CD4-positive, alpha-beta memory T cell (primary cell): ENCODE measurements around the gene FBXO10. TPM values are rescaled to one million over a fixed set of nuclear protein-coding genes. Genes with fewer than 3 reads are reported as not detected.

Source experiments
- CTCF ChIA-PET: fragments of 350-600 bp; sonication (Branson Sonifier 250); formaldehyde crosslinking; loops from one replicate; lab custom pipeline; 2021; ENCODE audit warnings: inconsistent platforms; ENCODE audit not compliant: partially characterized antibody; lab: Charles Lee
- POLR2A ChIA-PET: fragments of 350-600 bp; sonication (Branson Sonifier 250); formaldehyde crosslinking; loops from one replicate; lab custom pipeline; 2021; ENCODE audit not compliant: partially characterized antibody; lab: Charles Lee
- DNase-seq, 5 donors: peaks; one replicate each; pipeline versions ENCODE4 v3.0.0 to v3.0.0-alpha.2; 2020 to 2022; ENCODE audit warnings: mixed read lengths in 1 of 5
- H3K27ac ChIP-seq: one replicate; pipeline ENCODE4 v1.7.0; 2013; ENCODE audit warnings: low read depth, low read length
- H3K27me3 ChIP-seq: 2 replicates; pipeline ENCODE4 v1.7.0; 2013; ENCODE audit warnings: mild to moderate bottlenecking, low read length, moderate library complexity; ENCODE audit not compliant: insufficient read depth
- H3K36me3 ChIP-seq: 2 replicates; pipeline ENCODE4 v1.7.0; 2013; ENCODE audit warnings: mild to moderate bottlenecking, low read length, moderate library complexity; ENCODE audit not compliant: insufficient read depth
- H3K4me1 ChIP-seq: 2 replicates; pipeline ENCODE4 v1.7.0; 2013; ENCODE audit warnings: mild to moderate bottlenecking, low read length, moderate library complexity; ENCODE audit not compliant: insufficient read depth
- H3K4me3 ChIP-seq, 2 donors: one replicate each; pipeline ENCODE4 v1.7.0; 2013; ENCODE audit warnings: low read length in 2 of 2, mild to moderate bottlenecking in 1 of 2
- H3K9me3 ChIP-seq, 2 donors: one replicate each; pipeline ENCODE4 v1.7.0; 2013; ENCODE audit warnings: low read length in 2 of 2, control low read depth in 1 of 2; ENCODE audit not compliant: control insufficient read depth in 1 of 2
- H3K27ac Mint-ChIP-seq, 7 donors: one replicate each; pipeline ENCODE4 v1.8.0; 2020 to 2021; ENCODE audit warnings: mixed read lengths in 7 of 7, mild to moderate bottlenecking in 6 of 7, inconsistent platforms in 3 of 7, moderate library complexity in 3 of 7
- H3K27me3 Mint-ChIP-seq, 2 donors: one replicate each; pipeline ENCODE4 v1.8.0; 2020 to 2021; ENCODE audit warnings: mixed read lengths in 2 of 2
- H3K36me3 Mint-ChIP-seq, 2 donors: one replicate each; pipeline ENCODE4 v1.8.0; 2020 to 2021; ENCODE audit warnings: mixed read lengths in 2 of 2, inconsistent platforms in 1 of 2, mild to moderate bottlenecking in 1 of 2
- H3K4me1 Mint-ChIP-seq, 4 donors: one replicate each; pipeline ENCODE4 v1.8.0; 2020 to 2021; ENCODE audit warnings: mixed read lengths in 4 of 4, mild to moderate bottlenecking in 1 of 4
- H3K4me3 Mint-ChIP-seq, 8 donors: one replicate each; pipeline ENCODE4 v1.8.0; 2020 to 2021; ENCODE audit warnings: mixed read lengths in 8 of 8, mild to moderate bottlenecking in 7 of 8, moderate library complexity in 6 of 8, inconsistent platforms in 3 of 8
- H3K9me3 Mint-ChIP-seq, 8 donors: one replicate each; pipeline ENCODE4 v1.8.0; 2020 to 2021; ENCODE audit warnings: mixed read lengths in 8 of 8, mild to moderate bottlenecking in 5 of 8, inconsistent platforms in 3 of 8, moderate library complexity in 1 of 8
- intact Hi-C: fragments of 100-400 bp; cut with micrococcal nuclease; formaldehyde crosslinking; loops from one replicate; pipeline ENCODE4 v1.15.1; 2023
- polyA plus RNA-seq, 2 donors: library from polyadenylated mRNA; unstranded; fragments of 300-500 nt; fragmentation: Illumina TruSeq; gene quantifications; one replicate each; pipeline ENCODE4 v1.2.3, GENCODE V29; 2021
- total RNA-seq, 2 experiments: library from RNA; stranded (reverse); gene quantifications; one replicate each; pipeline ENCODE4 v1.2.3, GENCODE V29; 2021

The FBXO10 gene
- total and polyA plus RNA-seq, 4 experiments from 2014 or later: 3.2 to 6.1 (median 5.2) TPM

DNA sequence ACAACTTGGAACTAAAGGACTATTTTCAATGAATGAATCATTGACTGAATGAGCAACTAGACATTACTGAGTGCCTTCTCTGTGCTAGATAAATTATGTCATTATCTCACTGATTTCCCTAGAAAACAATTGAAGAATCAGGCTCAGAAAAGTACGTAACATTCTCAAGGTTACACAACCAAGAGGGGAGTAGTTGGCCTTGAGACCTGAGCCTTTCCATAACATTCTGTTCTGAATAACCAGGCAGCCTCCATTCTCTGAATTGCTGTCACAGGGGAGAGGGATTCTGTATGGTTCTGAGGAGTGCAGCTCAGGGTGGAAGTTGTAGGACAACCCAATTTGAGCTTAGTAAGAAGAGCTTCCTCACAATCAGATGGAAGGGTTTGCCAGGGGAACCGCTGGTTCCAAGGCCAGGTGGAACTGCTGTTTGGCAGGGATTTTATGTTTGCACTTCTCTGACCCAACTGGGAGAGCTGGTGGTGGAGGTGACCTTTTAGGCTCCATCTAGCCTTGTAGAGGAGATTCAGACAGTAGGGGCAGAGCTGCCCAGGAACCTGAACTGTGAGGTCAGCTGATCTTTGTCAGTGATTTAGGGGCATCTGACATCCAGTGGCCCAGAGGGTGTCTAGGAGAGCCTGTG is 74.1 kb downstream of the FBXO10 start:
- ChIA-PET POLR2A (no interaction called here), CTCF (no interaction called here)
- no peaks in the 10 kb centered on the region for H3K9me3 ChIP-seq
- no peak overlapping the region for H3K4me3 ChIP-seq
- no peaks in the 10 kb centered on the region for H3K27me3 Mint-ChIP-seq
- intact Hi-C loops: no loop called here
- H3K4me3 Mint-ChIP-seq: no peak overlapping the region
- peaks cover 53 to 76% of the 10 kb centered on the region in 2 donors for H3K36me3 Mint-ChIP-seq
- no peaks in the 10 kb centered on the region for H3K9me3 Mint-ChIP-seq
- DNase-seq: no peak
- H3K4me1 Mint-ChIP-seq: peaks cover 16 to 41% (median 27%) of the 10 kb centered on the region in 4 donors
- peaks cover 54% of the 10 kb centered on the region for H3K36me3 ChIP-seq
- H3K4me1 ChIP-seq: peaks cover 15% of the 10 kb centered on the region
- peak overlapping the region in 6 of 7 donors; percentile 66 to 98 (median 91) for H3K27ac Mint-ChIP-seq
- H3K27ac ChIP-seq: no peak overlapping the region
- no peaks in the 10 kb centered on the region for H3K27me3 ChIP-seq

DNA sequence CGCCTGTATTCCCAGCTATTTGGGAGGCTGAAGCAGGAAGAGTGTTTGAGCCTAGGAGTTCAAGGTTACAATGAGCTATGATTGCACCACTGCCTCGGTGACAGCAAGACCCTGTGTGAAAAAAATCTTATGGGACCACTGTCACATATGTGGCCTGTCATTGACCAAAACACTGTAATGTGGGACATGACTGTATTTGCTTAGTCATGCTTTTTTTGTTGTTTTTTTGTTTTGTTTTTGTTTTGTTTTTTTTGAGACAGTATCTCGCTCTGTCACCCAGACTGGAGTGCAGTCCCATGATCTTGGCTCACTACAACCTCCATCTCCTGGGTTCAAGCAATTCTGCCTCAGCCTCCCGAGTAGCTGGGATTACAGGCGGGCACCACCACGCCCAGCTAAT is 76.9 kb downstream of the FBXO10 start:
- Histone ChIP-seq H3K4me3 (no peak overlapping the region), H3K4me1 (peaks cover 8% of the 10 kb centered on the region), H3K27ac (no peak overlapping the region), H3K36me3 (peaks cover 71% of the 10 kb centered on the region), H3K9me3 (no peaks in the 10 kb centered on the region), H3K27me3 (no peaks in the 10 kb centered on the region)
- H3K4me3 Mint-ChIP-seq: no peak overlapping the region
- H3K27me3 Mint-ChIP-seq: no peaks in the 10 kb centered on the region
- H3K36me3 Mint-ChIP-seq: peaks cover 71 to 87% of the 10 kb centered on the region in 2 donors
- ChIA-PET CTCF (no interaction called here), POLR2A (interaction anchor here (0.9 to 1.4 kb wide), 2 partner anchors 12 to 33 kb away, joined by 3 read pairs; partner anchors contain the start of gene ZBTB5)
- intact Hi-C loops: no loop called here
- no peak for DNase-seq
- H3K27ac Mint-ChIP-seq: peak overlapping the region in 3 of 7 donors; percentile 12 to 53 (median 43)
- no peaks in the 10 kb centered on the region for H3K9me3 Mint-ChIP-seq
- peaks cover 12 to 25% (median 19%) of the 10 kb centered on the region in 4 donors for H3K4me1 Mint-ChIP-seq

DNA sequence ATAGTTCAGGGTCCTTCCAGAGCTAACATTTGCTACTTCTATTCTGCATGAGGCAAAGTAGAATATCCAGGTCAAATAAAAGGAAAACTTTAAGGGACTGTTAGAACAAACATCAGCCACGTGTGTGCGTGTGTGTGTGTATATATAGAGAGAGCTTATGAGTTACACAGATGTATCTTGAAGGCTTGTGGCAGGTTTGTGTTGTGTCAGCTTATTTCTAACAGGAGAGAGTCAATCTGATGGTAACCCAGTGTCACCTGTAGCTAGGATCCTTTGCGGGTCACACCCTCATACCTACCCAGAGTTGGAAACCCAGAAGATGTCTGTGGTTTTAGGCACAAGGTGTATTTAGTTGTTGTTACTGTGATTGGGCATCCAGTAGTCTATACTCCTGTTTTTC is 77.7 kb downstream of the FBXO10 start:
- Mint-ChIP-seq H3K4me3 (no peak overlapping the region), H3K27me3 (no peaks in the 10 kb centered on the region), H3K27ac (peak overlapping the region in 1 of 7 donors; percentile 59), H3K36me3 (peaks cover 68 to 87% of the 10 kb centered on the region in 2 donors), H3K9me3 (no peaks in the 10 kb centered on the region), H3K4me1 (peaks cover 6 to 17% (median 12%) of the 10 kb centered on the region in 4 donors)
- H3K4me1 ChIP-seq: peaks cover 5% of the 10 kb centered on the region
- peaks cover 78% of the 10 kb centered on the region for H3K36me3 ChIP-seq
- ChIA-PET CTCF (interaction anchor here (0.9 kb wide), 1 partner anchor 10 kb away, joined by 3 read pairs; no protein-coding TSS in a partner anchor), POLR2A (interaction anchor here (1.4 kb wide), 1 partner anchor 32 kb away, joined by 3 read pairs; the partner anchor contains the start of gene ZBTB5)
- intact Hi-C loops: no loop called here
- DNase-seq: no peak
- no peaks in the 10 kb centered on the region for H3K9me3 ChIP-seq
- no peak overlapping the region for H3K27ac ChIP-seq
- H3K27me3 ChIP-seq: no peaks in the 10 kb centered on the region
- H3K4me3 ChIP-seq: no peak overlapping the region

DNA sequence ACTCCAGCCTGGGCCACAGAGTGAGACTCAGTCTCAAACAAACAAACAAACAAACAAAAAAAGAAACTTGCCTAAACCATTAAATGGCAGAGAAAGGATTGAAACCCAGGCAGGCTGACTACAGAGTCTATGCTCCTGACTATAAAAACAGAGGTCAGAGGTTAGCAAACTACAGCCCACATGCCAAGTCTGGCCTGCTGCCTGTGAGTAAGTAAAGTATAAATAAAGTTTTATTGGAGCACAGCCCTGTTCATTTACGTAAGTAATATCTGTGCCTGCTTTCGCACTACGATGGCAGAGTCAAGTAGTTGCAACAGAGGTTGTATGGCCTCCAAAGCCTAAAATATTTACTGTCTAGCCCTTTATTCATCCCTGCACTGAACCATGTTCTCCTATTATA is 78.9 kb downstream of the FBXO10 start:
- Mint-ChIP-seq H3K9me3 (no peaks in the 10 kb centered on the region), H3K27me3 (no peaks in the 10 kb centered on the region), H3K4me1 (peaks cover 0 to 8% (median 5%) of the 10 kb centered on the region in 4 donors), H3K27ac (peak overlapping the region in 2 of 7 donors; percentile 22 to 52), H3K4me3 (no peak overlapping the region), H3K36me3 (peaks cover 70 to 86% of the 10 kb centered on the region in 2 donors)
- no peaks in the 10 kb centered on the region for H3K4me1 ChIP-seq
- H3K4me3 ChIP-seq: no peak overlapping the region
- no peak overlapping the region for H3K27ac ChIP-seq
- intact Hi-C loops: no loop called here
- peaks cover 78% of the 10 kb centered on the region for H3K36me3 ChIP-seq
- no peak for DNase-seq
- ChIA-PET POLR2A (no interaction called here), CTCF (no interaction called here)
- H3K9me3 ChIP-seq: no peaks in the 10 kb centered on the region
- H3K27me3 ChIP-seq: no peaks in the 10 kb centered on the region

DNA sequence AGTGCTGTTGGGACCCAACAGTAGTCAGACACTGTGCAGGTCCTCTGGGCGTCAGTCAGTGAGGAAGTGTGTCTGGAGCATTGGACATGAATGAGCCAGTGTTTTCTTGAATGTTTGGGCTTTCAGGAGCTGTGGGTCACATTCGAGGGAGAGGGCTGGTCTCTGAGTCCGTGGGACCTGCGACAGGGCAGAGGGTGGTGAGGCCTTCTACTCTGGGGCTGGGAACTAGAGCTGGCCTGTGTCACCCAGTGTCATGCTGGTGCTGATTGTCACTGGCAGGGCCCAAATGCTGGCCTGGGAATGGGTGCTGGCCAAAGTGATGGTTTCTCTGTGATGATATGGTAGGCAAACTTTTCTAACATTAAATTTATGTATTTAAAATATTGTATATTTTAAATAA is 80.2 kb downstream of the FBXO10 start:
- H3K27me3 Mint-ChIP-seq: no peaks in the 10 kb centered on the region
- H3K27me3 ChIP-seq: no peaks in the 10 kb centered on the region
- intact Hi-C loops: no loop called here
- peak overlapping the region in 2 of 7 donors; percentile 12 to 66 for H3K27ac Mint-ChIP-seq
- peaks cover 0 to 3% (median 0%) of the 10 kb centered on the region in 4 donors for H3K4me1 Mint-ChIP-seq
- CTCF ChIA-PET: interaction anchor here (0.7 to 1.6 kb wide), 2 partner anchors 15 to 58 kb away, joined by 3 to 5 read pairs; no protein-coding TSS in a partner anchor
- no peak overlapping the region for H3K4me3 ChIP-seq
- DNase-seq: no peak
- H3K4me1 ChIP-seq: no peaks in the 10 kb centered on the region
- no peaks in the 10 kb centered on the region for H3K9me3 ChIP-seq
- no peak overlapping the region for H3K4me3 Mint-ChIP-seq
- no peak overlapping the region for H3K27ac ChIP-seq
- H3K9me3 Mint-ChIP-seq: no peaks in the 10 kb centered on the region
- H3K36me3 ChIP-seq: peaks cover 76% of the 10 kb centered on the region
- peaks cover 65 to 85% of the 10 kb centered on the region in 2 donors for H3K36me3 Mint-ChIP-seq
- POLR2A ChIA-PET: interaction anchor here (0.9 to 1.2 kb wide), 2 partner anchors 9 to 10 kb away, joined by 3 read pairs; partner anchors contain the start of gene POLR1E

DNA sequence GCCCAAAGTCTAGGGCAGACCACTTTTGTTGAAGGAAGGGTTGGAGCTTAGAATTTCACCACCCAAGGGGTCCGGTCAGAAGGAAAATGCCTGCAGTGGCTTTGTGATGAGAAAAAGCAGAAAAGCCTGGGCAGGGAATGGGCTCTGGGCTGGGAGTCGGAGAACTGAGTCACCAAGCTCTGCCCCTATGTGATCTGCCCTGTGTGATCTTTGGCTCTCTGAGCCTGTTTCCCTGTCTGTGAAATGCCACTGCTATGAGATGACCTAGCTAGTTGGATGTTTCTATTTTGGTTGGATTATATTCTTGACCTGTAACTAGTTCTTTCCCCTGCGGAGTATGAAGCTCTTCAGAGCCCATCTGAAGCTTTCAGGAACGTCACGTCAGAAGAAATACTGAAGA is 80.6 kb downstream of the FBXO10 start:
- Mint-ChIP-seq H3K27me3 (no peaks in the 10 kb centered on the region), H3K36me3 (peaks cover 65 to 85% of the 10 kb centered on the region in 2 donors), H3K9me3 (no peaks in the 10 kb centered on the region), H3K4me1 (peaks cover 2 to 5% (median 4%) of the 10 kb centered on the region in 4 donors), H3K4me3 (no peak overlapping the region), H3K27ac (peak overlapping the region in 2 of 7 donors; percentile 64 to 66)
- no peak for DNase-seq
- intact Hi-C loops: no loop called here
- Histone ChIP-seq H3K4me1 (no peaks in the 10 kb centered on the region), H3K27ac (no peak overlapping the region), H3K27me3 (no peaks in the 10 kb centered on the region), H3K9me3 (no peaks in the 10 kb centered on the region), H3K4me3 (no peak overlapping the region), H3K36me3 (peaks cover 76% of the 10 kb centered on the region)
- CTCF ChIA-PET: interaction anchor here (1.4 to 1.6 kb wide), 2 partner anchors 10 to 14 kb away, joined by 3 to 5 read pairs; partner anchors contain the start of gene POLR1E
- POLR2A ChIA-PET: interaction anchor here (1.2 kb wide), 1 partner anchor 10 kb away, joined by 3 read pairs; the partner anchor contains the start of gene POLR1E

DNA sequence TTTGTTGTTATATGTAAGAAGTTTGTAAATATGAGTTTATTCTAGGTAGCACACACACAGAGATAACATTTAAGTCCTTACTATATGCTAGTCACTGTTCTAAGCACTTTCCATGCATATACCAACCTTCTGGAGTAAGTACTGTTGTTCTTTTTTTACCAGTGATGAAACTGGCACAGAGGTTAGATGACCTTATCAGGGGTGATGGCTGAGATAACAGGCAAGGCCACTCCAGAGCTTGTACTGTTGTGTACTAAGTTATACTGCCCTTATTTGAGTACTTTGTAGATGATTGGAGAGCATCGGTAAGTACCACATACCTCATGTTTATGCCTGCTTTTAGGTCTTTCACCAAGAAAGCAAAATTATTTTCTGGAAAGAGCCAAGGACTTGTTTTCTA is 84.2 kb downstream of the FBXO10 start:
- intact Hi-C loops: no loop called here
- Histone ChIP-seq H3K36me3 (peaks cover 68% of the 10 kb centered on the region), H3K27ac (no peak overlapping the region), H3K27me3 (no peaks in the 10 kb centered on the region), H3K4me1 (peaks cover 13% of the 10 kb centered on the region), H3K4me3 (no peak overlapping the region), H3K9me3 (no peaks in the 10 kb centered on the region)
- Mint-ChIP-seq H3K27me3 (no peaks in the 10 kb centered on the region), H3K9me3 (no peaks in the 10 kb centered on the region), H3K27ac (no peak overlapping the region), H3K4me1 (peaks cover 16 to 28% (median 23%) of the 10 kb centered on the region in 4 donors), H3K36me3 (peaks cover 60 to 75% of the 10 kb centered on the region in 2 donors), H3K4me3 (no peak overlapping the region)
- CTCF ChIA-PET: no interaction called here
- POLR2A ChIA-PET: no interaction called here
- DNase-seq: no peak
